ENCODE measurements around the gene TDRKH. TPM values are rescaled to one million over a fixed set of nuclear protein-coding genes. Genes with fewer than 3 reads are reported as not detected.
"Not testable (repeated sequence)": the region's sequence is repeated elsewhere in the genome, so short reads cannot be mapped to it uniquely, and the experiment has no call there.

TDRKH gene
- total and polyA plus RNA-seq, 7 donors = 2.4 to 12.1 (median 4.3) TPM

DNA sequence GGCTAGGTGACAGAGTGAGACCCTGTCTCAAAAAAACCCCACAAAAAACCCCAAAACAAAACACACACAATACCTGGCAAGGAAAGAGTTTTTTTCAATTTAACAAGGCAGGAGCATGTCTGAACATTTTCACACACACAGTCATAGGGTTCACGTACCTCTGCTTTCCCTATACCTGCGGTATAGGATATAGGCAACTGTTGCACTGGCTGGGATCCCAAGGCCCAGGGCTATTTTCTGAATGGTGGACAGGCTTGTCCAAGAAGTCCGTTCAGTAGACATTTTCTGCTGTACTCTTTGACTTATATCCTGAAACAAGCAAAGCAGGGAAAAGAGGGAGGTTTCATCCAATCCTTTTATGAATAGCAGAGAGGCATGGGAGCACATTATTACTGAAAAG, 7.6 kb downstream of the TDRKH start:
- DNase-seq = no peak
- no peak for ATAC-seq
- Histone ChIP-seq H3K4me3 (no peak overlapping the region), H3K4me1 (no peaks in the 10 kb centered on the region), H3K36me3 (ENCODE audit: insufficient read depth in 1 of 2, low read depth in 1 of 2) (peaks cover 3 to 50% of the 10 kb centered on the region in 2 donors), H3K27ac (no peak overlapping the region), H3K9me3 (no peaks in the 10 kb centered on the region), H3K27me3 (ENCODE audit: insufficient read depth in 3 of 3, low read length in 2 of 3) (no peaks in the 10 kb centered on the region)
- no peak for TF ChIP-seq CTCF (IDR thresholded peaks at IDR 0.05)
- WGBS, 3 donors = 88 to 91% (median 90%) methylated on average over 3 of the region's 3 CpGs
- intact Hi-C loops (cut with DNase I) = no loop called here

GRCh38 chr1:151782026-151782425, 8.3 kb downstream of the TDRKH start:
- ATAC-seq; H3K27me3 ChIP-seq (ENCODE audit: insufficient read depth in 3 of 3, low read length in 2 of 3); H3K4me3 ChIP-seq; H3K27ac ChIP-seq; H3K4me1 ChIP-seq; H3K9me3 ChIP-seq; intact Hi-C loops (cut with DNase I); DNase-seq: not testable (repeated sequence)
- peaks cover 3 to 54% of the 10 kb centered on the region in 2 donors for H3K36me3 ChIP-seq (ENCODE audit: insufficient read depth in 1 of 2, low read depth in 1 of 2)
- WGBS, 3 donors = 75 to 82% (median 79%) methylated on average over 5 of the region's 5 CpGs

DNA sequence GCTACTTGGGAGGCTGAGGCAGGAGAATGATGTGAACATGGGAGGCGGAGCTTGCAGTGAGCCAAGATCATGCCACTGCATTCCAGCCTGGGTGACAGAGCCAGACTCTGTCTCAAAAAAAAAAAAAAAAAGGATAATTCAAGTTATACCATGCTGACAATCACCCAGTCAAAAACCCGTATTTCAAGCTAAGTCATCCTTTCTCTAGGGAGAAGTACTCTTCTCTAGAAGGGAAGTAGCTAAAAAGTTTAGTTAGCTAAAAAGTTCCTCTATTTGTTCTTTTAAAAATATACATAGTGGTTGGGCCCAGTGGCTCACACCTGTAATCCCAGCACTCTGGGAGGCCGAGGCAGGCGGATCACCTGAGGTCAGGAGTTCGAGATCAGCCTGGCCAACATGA, 9.6 kb downstream of the TDRKH start:
- H3K36me3 ChIP-seq (ENCODE audit: insufficient read depth in 1 of 2, low read depth in 1 of 2) = peaks cover 3 to 67% of the 10 kb centered on the region in 2 donors
- H3K9me3 ChIP-seq; intact Hi-C loops (cut with DNase I); ATAC-seq; H3K27me3 ChIP-seq (ENCODE audit: insufficient read depth in 3 of 3, low read length in 2 of 3); H3K4me3 ChIP-seq; H3K4me1 ChIP-seq; DNase-seq; H3K27ac ChIP-seq: not testable (repeated sequence)
- WGBS, 3 donors = 94 to 97% (median 94%) methylated on average over 5 of the region's 5 CpGs

- Histone ChIP-seq H3K27me3 (ENCODE audit: insufficient read depth in 3 of 3, low read length in 2 of 3) (no peaks in the 10 kb centered on the region), H3K4me1 (no peaks in the 10 kb centered on the region), H3K27ac (no peak overlapping the region), H3K9me3 (no peaks in the 10 kb centered on the region), H3K36me3 (ENCODE audit: insufficient read depth in 1 of 2, low read depth in 1 of 2) (peaks cover 3 to 76% of the 10 kb centered on the region in 2 donors), H3K4me3 (no peak overlapping the region)
- ATAC-seq = no peak
- no peak for TF ChIP-seq CTCF (IDR thresholded peaks at IDR 0.05)
- 72 to 87% (median 85%) methylated on average over 4 of the region's 4 CpGs for WGBS, 3 donors
- no peak for DNase-seq
- intact Hi-C loops (cut with DNase I) = no loop called here
Observed at GRCh38 chr1:151779852-151780251, 10.4 kb downstream of the TDRKH start.

DNA sequence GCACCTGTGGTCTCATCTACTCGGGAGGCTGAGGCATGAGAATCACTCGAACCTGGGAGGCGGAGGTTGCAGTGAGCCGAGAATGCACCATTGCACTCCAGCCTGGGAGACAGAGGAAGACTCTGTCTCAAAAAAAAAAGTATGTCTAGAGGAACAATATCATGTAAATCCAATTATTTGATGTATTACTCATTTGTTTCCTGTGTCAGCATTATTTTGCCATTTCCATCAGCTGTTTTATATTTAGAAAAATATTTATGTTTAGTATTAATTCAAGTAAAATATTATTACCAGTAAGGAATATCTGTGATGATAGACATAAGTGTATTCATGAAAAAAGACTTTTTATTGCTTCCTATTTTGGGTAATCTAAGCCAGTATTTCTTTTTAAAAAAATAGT, 13.0 kb downstream of the TDRKH start:
- Histone ChIP-seq H3K4me3 (no peak overlapping the region), H3K4me1 (no peaks in the 10 kb centered on the region), H3K27me3 (ENCODE audit: insufficient read depth in 3 of 3, low read length in 2 of 3) (no peaks in the 10 kb centered on the region), H3K27ac (no peak overlapping the region), H3K9me3 (no peaks in the 10 kb centered on the region), H3K36me3 (ENCODE audit: insufficient read depth in 1 of 2, low read depth in 1 of 2) (peaks cover 10 to 96% of the 10 kb centered on the region in 2 donors)
- 73 to 99% (median 96%) methylated on average over 4 of the region's 4 CpGs for WGBS, 3 donors
- intact Hi-C loops (cut with DNase I) = no loop called here
- ATAC-seq (no peak), DNase-seq (no peak)
- TF ChIP-seq CTCF (IDR thresholded peaks at IDR 0.05) = no peak

GRCh38 chr1:151776665-151777062, 13.6 kb downstream of the TDRKH start:
- peaks cover 10 to 90% of the 10 kb centered on the region in 2 donors for H3K36me3 ChIP-seq (ENCODE audit: insufficient read depth in 1 of 2, low read depth in 1 of 2)
- no peak overlapping the region for H3K4me3 ChIP-seq
- no peak for ATAC-seq
- intact Hi-C loops (cut with DNase I) = no loop called here
- no peaks in the 10 kb centered on the region for H3K9me3 ChIP-seq
- no peak for DNase-seq
- no peaks in the 10 kb centered on the region for H3K4me1 ChIP-seq
- TF ChIP-seq CTCF (IDR thresholded peaks at IDR 0.05) = no peak
- H3K27me3 ChIP-seq (ENCODE audit: insufficient read depth in 3 of 3, low read length in 2 of 3) = no peaks in the 10 kb centered on the region
- 84 to 97% (median 85%) methylated on average over 3 of the region's 3 CpGs for WGBS, 3 donors
- H3K27ac ChIP-seq = no peak overlapping the region
